ENCODE results near the gene CANT1. TPM values are rescaled to one million over a fixed set of nuclear protein-coding genes. Genes with fewer than 3 reads are reported as not detected.
A peak's percentile ranks its signal among the peaks of the same experiment; 100 is the strongest.

Gene CANT1
- total RNA-seq, 1 donor from 2014 or later: 75.1 TPM

DNA sequence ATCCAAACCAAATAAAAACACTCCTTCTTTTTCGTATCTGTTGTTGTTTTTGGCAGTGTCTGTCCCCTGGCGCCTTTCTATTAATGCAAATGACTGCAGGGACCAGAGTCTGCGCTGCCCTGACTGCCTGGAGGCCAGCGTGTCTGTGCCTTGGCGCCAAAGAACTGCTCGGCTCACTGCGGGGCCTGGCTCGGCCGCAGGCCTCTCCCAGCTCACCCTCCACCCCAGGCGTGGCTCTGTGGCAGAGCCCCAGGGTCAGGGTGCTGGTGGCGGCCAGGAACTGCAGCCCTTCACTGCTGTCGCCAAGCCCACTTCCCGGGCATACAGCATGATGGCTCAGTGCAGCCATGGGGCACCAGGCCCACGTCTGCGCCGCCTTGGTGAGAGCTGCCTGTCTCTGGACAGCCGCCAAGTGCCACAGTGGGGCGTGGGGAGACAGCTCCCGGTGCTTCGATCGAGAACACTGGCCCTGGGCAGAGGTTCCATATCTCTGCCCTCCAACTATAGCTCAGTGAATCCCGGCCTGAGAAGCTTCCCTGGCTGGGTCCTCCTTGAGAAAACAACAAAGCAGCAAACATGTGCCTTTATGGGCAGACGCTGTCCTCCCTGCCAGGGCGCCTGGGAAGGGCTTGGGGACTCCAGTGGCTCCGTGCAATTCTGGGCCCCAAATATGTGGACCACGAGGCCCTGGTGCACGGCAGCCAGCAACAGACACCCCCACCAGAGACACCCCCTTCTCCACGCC lies 11.1 kb downstream of the CANT1 start:
- no peak for DNase-seq (ENCODE audit: extremely low spot score, unreplicated experiment)
- H3K27ac Mint-ChIP-seq: no peak overlapping the region
- H3K4me1 Mint-ChIP-seq (ENCODE audit: unreplicated experiment): peaks cover 5% of the 10 kb centered on the region
- TF ChIP-seq, protein P1, sequence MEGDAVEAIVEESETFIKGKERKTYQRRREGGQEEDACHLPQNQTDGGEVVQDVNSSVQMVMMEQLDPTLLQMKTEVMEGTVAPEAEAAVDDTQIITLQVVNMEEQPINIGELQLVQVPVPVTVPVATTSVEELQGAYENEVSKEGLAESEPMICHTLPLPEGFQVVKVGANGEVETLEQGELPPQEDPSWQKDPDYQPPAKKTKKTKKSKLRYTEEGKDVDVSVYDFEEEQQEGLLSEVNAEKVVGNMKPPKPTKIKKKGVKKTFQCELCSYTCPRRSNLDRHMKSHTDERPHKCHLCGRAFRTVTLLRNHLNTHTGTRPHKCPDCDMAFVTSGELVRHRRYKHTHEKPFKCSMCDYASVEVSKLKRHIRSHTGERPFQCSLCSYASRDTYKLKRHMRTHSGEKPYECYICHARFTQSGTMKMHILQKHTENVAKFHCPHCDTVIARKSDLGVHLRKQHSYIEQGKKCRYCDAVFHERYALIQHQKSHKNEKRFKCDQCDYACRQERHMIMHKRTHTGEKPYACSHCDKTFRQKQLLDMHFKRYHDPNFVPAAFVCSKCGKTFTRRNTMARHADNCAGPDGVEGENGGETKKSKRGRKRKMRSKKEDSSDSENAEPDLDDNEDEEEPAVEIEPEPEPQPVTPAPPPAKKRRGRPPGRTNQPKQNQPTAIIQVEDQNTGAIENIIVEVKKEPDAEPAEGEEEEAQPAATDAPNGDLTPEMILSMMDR (conservative IDR thresholded peaks at IDR 0.05): no peak
- no peaks in the 10 kb centered on the region for H3K27me3 Mint-ChIP-seq
- H3K9me3 Mint-ChIP-seq: no peaks in the 10 kb centered on the region
- peaks cover 17% of the 10 kb centered on the region for H3K36me3 Mint-ChIP-seq
- no peak overlapping the region for H3K4me3 Mint-ChIP-seq

GRCh38 chr17:78997881-78998280 lies 11.7 kb downstream of the CANT1 start:
- no peak overlapping the region for H3K4me3 Mint-ChIP-seq
- peaks cover 23% of the 10 kb centered on the region for H3K36me3 Mint-ChIP-seq
- TF ChIP-seq, protein P1 (conservative IDR thresholded peaks at IDR 0.05): no peak
- H3K27ac Mint-ChIP-seq: peak overlapping the region; percentile 72
- no peak for DNase-seq (ENCODE audit: extremely low spot score, unreplicated experiment)
- no peaks in the 10 kb centered on the region for H3K27me3 Mint-ChIP-seq
- H3K9me3 Mint-ChIP-seq: no peaks in the 10 kb centered on the region
- peaks cover 9% of the 10 kb centered on the region for H3K4me1 Mint-ChIP-seq (ENCODE audit: unreplicated experiment)

GRCh38 chr17:78997231-78997741 lies 12.3 kb downstream of the CANT1 start:
- Mint-ChIP-seq H3K9me3 (no peaks in the 10 kb centered on the region), H3K4me1 (ENCODE audit: unreplicated experiment) (peaks cover 10% of the 10 kb centered on the region), H3K27me3 (no peaks in the 10 kb centered on the region), H3K27ac (peak overlapping the region; percentile 72), H3K4me3 (no peak overlapping the region), H3K36me3 (peaks cover 24% of the 10 kb centered on the region)
- no peak for DNase-seq (ENCODE audit: extremely low spot score, unreplicated experiment)
- TF ChIP-seq, protein P1 (conservative IDR thresholded peaks at IDR 0.05): no peak

DNA sequence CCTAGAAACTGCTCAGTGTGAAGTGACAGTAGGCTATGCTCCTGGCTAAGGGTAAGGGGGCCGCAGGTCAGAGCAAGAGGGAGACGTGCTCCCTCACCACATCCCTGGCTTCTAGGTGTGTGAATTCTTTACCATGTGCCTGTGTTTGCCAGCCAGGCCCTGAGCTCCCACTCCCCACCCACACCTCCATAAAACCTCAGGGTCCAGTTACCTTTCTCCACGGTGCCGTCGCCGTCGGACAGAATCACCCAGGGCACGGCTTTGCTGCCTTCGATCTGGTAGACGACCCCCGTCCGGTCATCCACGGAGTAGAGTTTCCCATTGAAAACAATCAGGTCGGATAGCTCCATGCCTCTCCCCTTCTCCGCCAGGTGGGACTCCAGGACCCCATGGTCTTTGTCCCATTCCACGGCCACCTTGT lies 12.8 kb downstream of the CANT1 start:
- Mint-ChIP-seq H3K27ac (no peak overlapping the region), H3K9me3 (no peaks in the 10 kb centered on the region), H3K36me3 (peaks cover 21% of the 10 kb centered on the region), H3K4me1 (ENCODE audit: unreplicated experiment) (peaks cover 7% of the 10 kb centered on the region), H3K27me3 (no peaks in the 10 kb centered on the region), H3K4me3 (no peak overlapping the region)
- DNase-seq (ENCODE audit: extremely low spot score, unreplicated experiment): no peak
- TF ChIP-seq, protein P1 (conservative IDR thresholded peaks at IDR 0.05): no peak

DNA sequence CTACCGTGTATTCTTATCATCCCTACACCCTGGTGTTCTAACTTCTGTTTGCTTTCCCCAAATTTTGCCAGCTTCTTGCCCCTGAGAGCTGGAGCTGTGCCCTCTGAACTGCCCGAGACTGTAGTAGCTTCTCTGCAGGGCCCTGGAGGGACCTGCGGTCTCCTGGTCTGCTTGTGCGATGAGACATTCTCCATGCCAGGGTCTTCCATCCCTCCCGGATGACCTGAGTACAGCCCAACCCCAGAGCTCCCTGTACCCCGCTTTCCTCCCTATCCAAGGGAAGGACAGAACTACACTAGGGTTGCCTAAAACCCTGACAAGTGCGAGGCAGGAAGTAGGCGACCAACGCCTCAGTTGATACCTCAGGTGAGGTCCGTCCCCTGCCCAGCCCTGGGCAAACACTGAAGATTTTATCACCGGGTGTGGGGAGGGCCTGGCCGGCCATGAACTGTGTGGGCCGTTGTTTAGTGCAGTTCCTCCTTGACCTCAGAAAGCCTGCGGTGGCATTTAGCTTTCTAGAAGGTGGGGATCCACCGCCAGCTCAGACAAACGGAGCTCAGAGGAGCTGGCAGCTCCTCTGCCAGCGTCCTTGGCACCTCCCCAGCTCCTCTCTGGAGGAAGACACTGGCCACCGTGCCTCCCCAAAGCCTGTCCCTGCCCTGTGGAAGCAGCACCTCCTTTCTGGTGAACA lies 13.7 kb downstream of the CANT1 start:
- TF ChIP-seq, protein P1 (conservative IDR thresholded peaks at IDR 0.05): no peak
- H3K36me3 Mint-ChIP-seq: peaks cover 21% of the 10 kb centered on the region
- no peaks in the 10 kb centered on the region for H3K27me3 Mint-ChIP-seq
- peak overlapping the region; percentile 81 for H3K27ac Mint-ChIP-seq
- DNase-seq (ENCODE audit: extremely low spot score, unreplicated experiment): no peak
- H3K4me1 Mint-ChIP-seq (ENCODE audit: unreplicated experiment): peaks cover 5% of the 10 kb centered on the region
- H3K9me3 Mint-ChIP-seq: no peaks in the 10 kb centered on the region
- no peak overlapping the region for H3K4me3 Mint-ChIP-seq
